B cell (primary cell): ENCODE data around the gene CDHR3. TPM values are rescaled to one million over a fixed set of nuclear protein-coding genes. Genes with fewer than 3 reads are reported as not detected.

Source experiments
- ATAC-seq: fragments of 200-7000 bp; cut with Tn5 transposase; one replicate; pipeline ENCODE4 v1.10.0; 2021; ENCODE audit warnings: low read depth, mild to moderate bottlenecking, moderate number of reproducible peaks, moderate library complexity
- CTCF ChIA-PET: fragments of 350-600 bp; sonication (Branson Sonifier 250); formaldehyde crosslinking; loops from one replicate; lab custom pipeline; 2021; ENCODE audit warnings: antibody characterized with exemption, inconsistent platforms; lab: Charles Lee
- POLR2A ChIA-PET: fragments of 350-600 bp; sonication (Branson Sonifier 250); formaldehyde crosslinking; loops from one replicate; lab custom pipeline; 2021; ENCODE audit warnings: antibody characterized with exemption; lab: Charles Lee
- DNase-seq: peaks from one replicate; pipeline ENCODE4 v3.0.0; 2013
- H2AFZ ChIP-seq: 2 replicates; pipeline ENCODE4 v1.6.1; 2012; ENCODE audit warnings: mild to moderate bottlenecking, low read depth, low read length; ENCODE audit not compliant: insufficient read depth, poor library complexity, severe bottlenecking
- H3K27ac ChIP-seq, 2 donors: 1 replicate in 1 of 2; 2 replicates in 1 of 2; pipeline ENCODE4 v1.5.1; 2012 to 2013; ENCODE audit warnings: low read length in 2 of 2, mild to moderate bottlenecking in 2 of 2, moderate library complexity in 1 of 2
- H3K27me3 ChIP-seq, 4 experiments: fragments of 200-600 bp in 1 of 4; sonication (generic) in 1 of 4; replicated peaks in 1 of 4; 1 replicate in 2 of 4; 2 replicates in 2 of 4; pipeline versions ENCODE4 v1.6.1 to v1.7.0; 2013 to 2016; ENCODE audit warnings: low read length in 3 of 4, mild to moderate bottlenecking in 2 of 4, mixed read lengths in 1 of 4, moderate library complexity in 1 of 4; ENCODE audit not compliant: insufficient read depth in 4 of 4, control insufficient read depth in 3 of 4; ENCODE audit errors: control extremely low read depth in 1 of 4
- H3K36me3 ChIP-seq, 2 experiments: replicated peaks in 1 of 2; 1 replicate in 1 of 2; 2 replicates in 1 of 2; pipeline versions ENCODE4 v1.6.1 to v1.7.1; 2013; ENCODE audit warnings: low read length in 1 of 2; ENCODE audit not compliant: insufficient read depth in 2 of 2, control insufficient read depth in 1 of 2; ENCODE audit errors: control extremely low read depth in 1 of 2, extremely low read depth in 1 of 2
- H3K4me1 ChIP-seq, 2 donors: fragments of 200-600 bp in 1 of 2; sonication (generic) in 1 of 2; 1 replicate in 1 of 2; 2 replicates in 1 of 2; pipeline versions ENCODE4 v1.5.1 to v1.6.1; 2013 to 2017; ENCODE audit warnings: low read length in 2 of 2; ENCODE audit not compliant: control insufficient read depth in 2 of 2, insufficient read depth in 2 of 2
- H3K4me2 ChIP-seq: replicated peaks from 2 replicates; pipeline ENCODE3; 2012; ENCODE audit warnings: mild to moderate bottlenecking, low read depth, low read length; ENCODE audit not compliant: poor library complexity, severe bottlenecking
- H3K4me3 ChIP-seq, 5 experiments: fragments of 200-600 bp in 1 of 5; sonication (generic) in 1 of 5; 1 replicate in 3 of 5; 2 replicates in 2 of 5; pipeline versions ENCODE4 v1.5.1 to v1.7.0; 2011 to 2016; ENCODE audit warnings: low read length in 4 of 5, mild to moderate bottlenecking in 4 of 5, low read depth in 2 of 5, control low read depth in 1 of 5, moderate library complexity in 1 of 5; ENCODE audit not compliant: insufficient read depth in 1 of 5; ENCODE audit errors: control extremely low read depth in 1 of 5, extremely low read depth in 1 of 5
- H3K79me2 ChIP-seq: fragments of 200-600 bp; sonication (generic); one replicate; pipeline ENCODE4 v1.6.0; 2016; ENCODE audit warnings: low read length; ENCODE audit not compliant: control insufficient read depth, insufficient read depth
- H3K9ac ChIP-seq: fragments of 200-600 bp; sonication (generic); 2 replicates; pipeline ENCODE4 v1.6.1; 2017; ENCODE audit warnings: mild to moderate bottlenecking, low read length, moderate library complexity
- H3K9me3 ChIP-seq, 3 donors: one replicate each; pipeline versions ENCODE4 v1.6.1 to v1.7.1; 2013; ENCODE audit warnings: low read length in 2 of 3; ENCODE audit not compliant: control insufficient read depth in 2 of 3, insufficient read depth in 1 of 3; ENCODE audit errors: control extremely low read depth in 1 of 3
- H4K20me1 ChIP-seq: 2 replicates; pipeline ENCODE4 v1.6.0; 2012; ENCODE audit warnings: mild to moderate bottlenecking, low read length; ENCODE audit not compliant: insufficient read depth, control insufficient read depth, poor library complexity, severe bottlenecking
- H3K27ac Mint-ChIP-seq: one replicate; pipeline ENCODE4 v1.8.0; 2021; ENCODE audit warnings: mixed read lengths
- H3K27me3 Mint-ChIP-seq: one replicate; pipeline ENCODE4 v1.8.0; 2021; ENCODE audit warnings: mixed read lengths
- H3K4me1 Mint-ChIP-seq: one replicate; pipeline ENCODE4 v1.8.0; 2021; ENCODE audit warnings: mixed read lengths
- H3K4me3 Mint-ChIP-seq: one replicate; pipeline ENCODE4 v1.8.0; 2021; ENCODE audit warnings: mixed read lengths
- H3K9me3 Mint-ChIP-seq: one replicate; pipeline ENCODE4 v1.8.0; 2022; ENCODE audit warnings: mixed read lengths; ENCODE audit not compliant: insufficient read depth
- EZH2 ChIP-seq: IDR thresholded peaks from 2 replicates; pipeline ENCODE4 v1.6.1; 2012; ENCODE audit warnings: borderline replicate concordance, low read depth, mild to moderate bottlenecking, moderate library complexity, low read length; ENCODE audit not compliant: insufficient read depth, poor library complexity, severe bottlenecking
- WGBS: methylation state at CpG from one replicate; pipeline ENCODE4 v1.1.5; 2013; ENCODE audit warnings: missing lambda C conversion rate; ENCODE audit not compliant: insufficient coverage; 5-methylcytosine and 5-hydroxymethylcytosine counted together
- intact Hi-C: fragments of 100-400 bp; cut with micrococcal nuclease; formaldehyde crosslinking; loops from one replicate; pipeline ENCODE4 v1.10.0; 2022
- polyA plus RNA-seq: library from polyadenylated mRNA; depleted of rRNA; stranded (reverse); fragments of >200 nt; gene quantifications from 2 replicates; pipeline ENCODE4 v1.2.3, GENCODE V29; 2012
- total RNA-seq, 2 donors: library from RNA; stranded (reverse); fragments of 120-200 nt in 1 of 2; gene quantifications; 1 replicate in 1 of 2; 2 replicates in 1 of 2; pipeline versions ENCODE4 v1.2.3 to v1.2.4, GENCODE V29; 2013 to 2022
- TF ChIP-seq, protein P1 (sequence below): fragments of 200-600 bp; IDR thresholded peaks from one replicate; pipeline ENCODE4 v1.8.0; 2022; ENCODE audit warnings: antibody characterized with exemption, mild to moderate bottlenecking

The CDHR3 gene
- total and polyA plus RNA-seq, 2 donors (not counting 1 experiment from before 2014, with no cell fraction given), result 0.34 to 2.6 TPM

GRCh38 chr7:105962353-105962752 lies 711 bp upstream of the CDHR3 start:
- H3K9me3 Mint-ChIP-seq, result no peaks in the 10 kb centered on the region
- no peak overlapping the region for H3K9ac ChIP-seq
- no peak overlapping the region for H2AFZ ChIP-seq
- 92% methylated on average over 2 of the region's 7 CpGs for WGBS
- H3K4me3 ChIP-seq, result no peak overlapping the region
- no peak overlapping the region for H3K4me3 Mint-ChIP-seq
- TF ChIP-seq, protein P1, sequence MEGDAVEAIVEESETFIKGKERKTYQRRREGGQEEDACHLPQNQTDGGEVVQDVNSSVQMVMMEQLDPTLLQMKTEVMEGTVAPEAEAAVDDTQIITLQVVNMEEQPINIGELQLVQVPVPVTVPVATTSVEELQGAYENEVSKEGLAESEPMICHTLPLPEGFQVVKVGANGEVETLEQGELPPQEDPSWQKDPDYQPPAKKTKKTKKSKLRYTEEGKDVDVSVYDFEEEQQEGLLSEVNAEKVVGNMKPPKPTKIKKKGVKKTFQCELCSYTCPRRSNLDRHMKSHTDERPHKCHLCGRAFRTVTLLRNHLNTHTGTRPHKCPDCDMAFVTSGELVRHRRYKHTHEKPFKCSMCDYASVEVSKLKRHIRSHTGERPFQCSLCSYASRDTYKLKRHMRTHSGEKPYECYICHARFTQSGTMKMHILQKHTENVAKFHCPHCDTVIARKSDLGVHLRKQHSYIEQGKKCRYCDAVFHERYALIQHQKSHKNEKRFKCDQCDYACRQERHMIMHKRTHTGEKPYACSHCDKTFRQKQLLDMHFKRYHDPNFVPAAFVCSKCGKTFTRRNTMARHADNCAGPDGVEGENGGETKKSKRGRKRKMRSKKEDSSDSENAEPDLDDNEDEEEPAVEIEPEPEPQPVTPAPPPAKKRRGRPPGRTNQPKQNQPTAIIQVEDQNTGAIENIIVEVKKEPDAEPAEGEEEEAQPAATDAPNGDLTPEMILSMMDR, result no peak
- TF ChIP-seq EZH2, result no peak
- no peaks in the 10 kb centered on the region for H4K20me1 ChIP-seq
- intact Hi-C loops, result no loop called here
- H3K27me3 ChIP-seq, result no peaks in the 10 kb centered on the region
- H3K27me3 Mint-ChIP-seq, result no peaks in the 10 kb centered on the region
- ChIA-PET POLR2A (no interaction called here), CTCF (no interaction called here)
- no peak overlapping the region for H3K27ac ChIP-seq
- no peak for DNase-seq
- H3K79me2 ChIP-seq, result no peaks in the 10 kb centered on the region
- no peaks in the 10 kb centered on the region for H3K9me3 ChIP-seq
- no peaks in the 10 kb centered on the region for H3K4me1 ChIP-seq
- no peak overlapping the region for H3K4me2 ChIP-seq
- H3K27ac Mint-ChIP-seq, result no peak overlapping the region
- ATAC-seq, result no peak
- no peaks in the 10 kb centered on the region for H3K4me1 Mint-ChIP-seq
- H3K36me3 ChIP-seq, result no peaks in the 10 kb centered on the region

DNA sequence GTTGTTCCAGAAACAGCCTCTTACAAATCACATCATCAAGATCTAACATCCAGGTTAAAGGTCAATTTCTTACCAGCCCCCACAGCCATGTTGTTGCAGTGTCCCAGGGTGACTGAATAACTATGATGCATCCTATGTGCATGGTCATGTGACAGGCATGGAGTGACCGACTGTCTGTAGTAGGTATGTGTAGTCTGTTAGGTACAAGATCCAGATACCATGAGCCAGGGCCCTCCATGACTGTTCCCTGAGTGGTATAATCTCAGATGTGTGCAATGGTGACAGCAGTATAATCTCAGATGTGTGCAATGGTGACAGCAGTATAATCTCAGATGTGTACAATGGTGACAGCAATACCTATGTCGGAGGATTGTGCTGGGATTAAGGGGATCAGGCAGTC lies 8.8 kb downstream of the CDHR3 start:
- no peak for ATAC-seq
- intact Hi-C loops, result no loop called here
- POLR2A ChIA-PET, result no interaction called here

More for the DNA sequence above, 8.8 kb downstream of the CDHR3 start:
- WGBS, result 100% methylated on average over 2 of the region's 2 CpGs
- peaks cover 11% of the 10 kb centered on the region for H3K27me3 Mint-ChIP-seq
- no peak for DNase-seq
- Histone ChIP-seq H3K9me3 (no peaks in the 10 kb centered on the region), H3K9ac (no peak overlapping the region), H3K36me3 (no peaks in the 10 kb centered on the region), H2AFZ (no peak overlapping the region), H3K79me2 (no peaks in the 10 kb centered on the region), H3K27me3 (no peaks in the 10 kb centered on the region), H3K4me1 (no peaks in the 10 kb centered on the region), H4K20me1 (no peaks in the 10 kb centered on the region), H3K4me3 (no peak overlapping the region), H3K4me2 (no peak overlapping the region), H3K27ac (no peak overlapping the region)
- no peak overlapping the region for H3K4me3 Mint-ChIP-seq
- CTCF ChIA-PET, result interaction anchor here (1.1 kb wide), 1 partner anchor 182 kb away, joined by 3 read pairs; no protein-coding TSS in a partner anchor
- H3K4me1 Mint-ChIP-seq, result no peaks in the 10 kb centered on the region
- H3K9me3 Mint-ChIP-seq, result no peaks in the 10 kb centered on the region
- no peak for TF ChIP-seq EZH2
- no peak overlapping the region for H3K27ac Mint-ChIP-seq
